HepG2 (cell line): ENCODE results near the gene ACOXL. TPM values are rescaled to one million over a fixed set of nuclear protein-coding genes. Genes with fewer than 3 reads are reported as not detected.

Experiments used
- ATAC-seq: fragments of 200-7000 bp; cut with Tn5 transposase; 3 replicates; pipeline ENCODE4 v1.9.1; 2020; ENCODE audit warnings: mild to moderate bottlenecking, moderate library complexity
- BruUV-seq: library from RNA; stranded (reverse); fragments of 400-500 nt; replicated peaks from 2 replicates; lab custom pipeline; 2021; lab: Mats Ljungman, UMichigan
- CTCF ChIA-PET: fragments of 300-600 bp; formaldehyde crosslinking; extraction: SDS; loops from one replicate; lab custom pipeline; 2021; ENCODE audit warnings: low total read pairs, inconsistent platforms, low intra/inter-chr PET ratio; lab: Yijun Ruan, JAX
- POLR2A ChIA-PET: fragments of 350-600 bp; sonication (Branson Sonifier 250); formaldehyde crosslinking; loops from one replicate; lab custom pipeline; 2020; ENCODE audit warnings: antibody characterized with exemption, inconsistent platforms; lab: Yijun Ruan, JAX
- DNase-seq: peaks from one replicate; pipeline ENCODE4 v3.0.0-alpha.2; 2015; ENCODE audit warnings: low spot score
- FAIRE-seq: peaks from 3 replicates; lab custom pipeline; 2011; peaks lifted over from hg19 to GRCh38; lab: Jason Lieb, UNC
- H2AFZ ChIP-seq: one replicate; pipeline ENCODE4 v1.6.1; 2011; ENCODE audit warnings: low read length, inconsistent platforms
- H3K27ac ChIP-seq: fragments of 300-600 bp; 3 replicates; pipeline ENCODE4 v1.8.0; 2011; ENCODE audit warnings: mixed run types, mild to moderate bottlenecking, mixed read lengths, low read length, inconsistent platforms; ENCODE audit not compliant: insufficient read depth; ENCODE audit errors: extremely low read length
- H3K27me3 ChIP-seq, 2 experiments: fragments of 200-600 bp in 1 of 2; 2 replicates in 1 of 2; 3 replicates in 1 of 2; pipeline versions ENCODE4 v1.6.0 to v1.8.0; 2011; ENCODE audit warnings: low read length in 2 of 2, mild to moderate bottlenecking in 2 of 2, moderate library complexity in 2 of 2, inconsistent platforms in 1 of 2; ENCODE audit not compliant: insufficient read depth in 2 of 2, control insufficient read depth in 1 of 2
- H3K36me3 ChIP-seq, 2 experiments: fragments of 200-600 bp in 1 of 2; replicated peaks in 1 of 2; 2 replicates in 1 of 2; 3 replicates in 1 of 2; pipeline versions ENCODE4 v1.5.1 to v1.8.0; 2011; ENCODE audit warnings: low read length in 2 of 2, inconsistent platforms in 1 of 2; ENCODE audit not compliant: insufficient read depth in 2 of 2, control insufficient read depth in 1 of 2
- H3K4me1 ChIP-seq: 2 replicates; pipeline ENCODE4 v1.5.1; 2012; ENCODE audit warnings: low read length, inconsistent platforms; ENCODE audit not compliant: insufficient read depth
- H3K4me2 ChIP-seq: 2 replicates; pipeline ENCODE4 v1.6.0; 2011; ENCODE audit warnings: low read depth, low read length, inconsistent platforms
- H3K4me3 ChIP-seq, 3 experiments: fragments of 200-600 bp in 1 of 3; sonication (generic), shearing (Covaris generic) in 1 of 3; replicated peaks in 1 of 3; 2 replicates each; pipeline ENCODE4 v1.5.1; 2011 to 2016; ENCODE audit warnings: low read length in 3 of 3, inconsistent platforms in 2 of 3, low read depth in 2 of 3, mild to moderate bottlenecking in 2 of 3, control low read depth in 1 of 3, mixed read lengths in 1 of 3; ENCODE audit not compliant: insufficient read depth in 1 of 3
- H3K79me2 ChIP-seq: one replicate; pipeline ENCODE4 v1.6.1; 2011; ENCODE audit warnings: low read length, inconsistent platforms; ENCODE audit not compliant: insufficient read depth
- H3K9ac ChIP-seq: 2 replicates; pipeline ENCODE4 v1.6.0; 2011; ENCODE audit warnings: mild to moderate bottlenecking, low read depth, low read length, inconsistent platforms; ENCODE audit not compliant: insufficient read depth
- H3K9me3 ChIP-seq: 2 replicates; pipeline ENCODE4 v1.5.1; 2012; ENCODE audit warnings: mild to moderate bottlenecking, low read length
- H4K20me1 ChIP-seq: 2 replicates; pipeline ENCODE4 v1.6.0; 2011; ENCODE audit warnings: inconsistent platforms, mild to moderate bottlenecking, low read length, moderate library complexity; ENCODE audit not compliant: insufficient read depth
- AHR ChIP-seq: IDR thresholded peaks from 2 replicates; pipeline ENCODE4 v1.6.1; 2018; ENCODE audit warnings: missing genetic modification reagents, missing compliant biosample characterization
- ISX ChIP-seq: sonication (generic); formaldehyde crosslinking; conservative IDR thresholded peaks from 2 replicates; pipeline ENCODE4 v1.5.0; 2020; ENCODE audit warnings: missing genetic modification reagents
- LCORL ChIP-seq, 2 experiments: fragments of 450-650 bp in 1 of 2; sonication (generic) in 1 of 2; formaldehyde crosslinking in 1 of 2; IDR thresholded peaks; 2 replicates each; pipeline versions ENCODE4 v1.5.0 to v1.6.1; 2017 to 2020; ENCODE audit warnings: antibody characterized with exemption in 1 of 2, missing genetic modification reagents in 1 of 2
- MAZ ChIP-seq, 2 experiments: sonication (generic) in 1 of 2; formaldehyde crosslinking in 1 of 2; IDR thresholded peaks; 2 replicates each; pipeline versions ENCODE4 v1.5.0 to v1.6.1; 2012 to 2020; ENCODE audit warnings: low read depth in 2 of 2, mild to moderate bottlenecking in 2 of 2, borderline replicate concordance in 1 of 2, improper control_type of control experiment in 1 of 2, low read length in 1 of 2, missing genetic modification reagents in 1 of 2, moderate library complexity in 1 of 2
- MED8 ChIP-seq: sonication (generic); formaldehyde crosslinking; IDR thresholded peaks from 2 replicates; pipeline ENCODE4 v1.8.1; 2023; ENCODE audit warnings: mild to moderate bottlenecking, missing genetic modification reagents; ENCODE audit not compliant: insufficient replicate concordance
- NPAS2 ChIP-seq: sonication (generic); formaldehyde crosslinking; IDR thresholded peaks from 2 replicates; pipeline ENCODE4 v1.8.0; 2022; ENCODE audit warnings: mild to moderate bottlenecking, missing genetic modification reagents, borderline replicate concordance
- PHF21A ChIP-seq: sonication (generic); formaldehyde crosslinking; IDR thresholded peaks from 2 replicates; pipeline ENCODE4 v1.5.0; 2020; ENCODE audit warnings: mild to moderate bottlenecking, missing genetic modification reagents
- PHF5A ChIP-seq: IDR thresholded peaks from one replicate; pipeline ENCODE4 v1.6.1; 2018; ENCODE audit warnings: low read depth, missing genetic modification reagents; ENCODE audit not compliant: unreplicated experiment
- RELA ChIP-seq: sonication (generic); formaldehyde crosslinking; IDR thresholded peaks from 2 replicates; pipeline ENCODE4 v1.4.0; 2020; ENCODE audit warnings: missing genetic modification reagents
- SALL1 ChIP-seq: sonication (generic); formaldehyde crosslinking; IDR thresholded peaks from 2 replicates; pipeline ENCODE4 v1.8.0; 2022; ENCODE audit warnings: mild to moderate bottlenecking, missing genetic modification reagents
- SNRNP70 ChIP-seq: fragments of 200-400 bp; formaldehyde crosslinking; IDR thresholded peaks from 2 replicates; pipeline ENCODE4 v1.6.1; 2017; ENCODE audit warnings: mild to moderate bottlenecking, low read depth, low read length, moderate library complexity
- TP53 ChIP-seq: sonication (generic); formaldehyde crosslinking; conservative IDR thresholded peaks from 2 replicates; pipeline ENCODE4 v1.4.0; 2020; ENCODE audit warnings: missing genetic modification reagents
- YY1 ChIP-seq: IDR thresholded peaks from 2 replicates; pipeline ENCODE4 v1.6.1; 2011; ENCODE audit warnings: low read length, low read depth, moderate library complexity, mild to moderate bottlenecking; ENCODE audit not compliant: insufficient read depth, insufficient replicate concordance
- ZMYM3 ChIP-seq: sonication (generic); formaldehyde crosslinking; IDR thresholded peaks from 2 replicates; pipeline ENCODE4 v1.5.1; 2020; ENCODE audit warnings: mild to moderate bottlenecking, missing genetic modification reagents
- ZNF230 ChIP-seq: sonication (generic); formaldehyde crosslinking; IDR thresholded peaks from 2 replicates; pipeline ENCODE4 v1.4.0; 2020; ENCODE audit warnings: mild to moderate bottlenecking, missing genetic modification reagents
- ZNF296 ChIP-seq: sonication (generic); formaldehyde crosslinking; conservative IDR thresholded peaks from 2 replicates; pipeline ENCODE4 v1.5.0; 2020; ENCODE audit warnings: mild to moderate bottlenecking, missing genetic modification reagents
- ZNF513 ChIP-seq: sonication (generic); formaldehyde crosslinking; conservative IDR thresholded peaks from 2 replicates; pipeline ENCODE4 v1.5.0; 2020; ENCODE audit warnings: missing genetic modification reagents
- ZNF530 ChIP-seq: sonication (generic); formaldehyde crosslinking; IDR thresholded peaks from 2 replicates; pipeline ENCODE4 v1.5.0; 2020; ENCODE audit warnings: low read depth, mild to moderate bottlenecking, missing genetic modification reagents
- WGBS: methylation state at CpG from one replicate; pipeline ENCODE4 v1.1.6; 2017; ENCODE audit warnings: low lambda C conversion rate; 5-methylcytosine and 5-hydroxymethylcytosine counted together
- in situ Hi-C: cut with HindIII; loops from 2 replicates; pipeline ENCODE4 v1.10.0; 2017; ENCODE audit warnings: low pct_unique_long_range_greater_than_20kb; ENCODE audit not compliant: extremely low pct_ligation_motif_present
- intact Hi-C: fragments of 100-400 bp; cut with micrococcal nuclease; formaldehyde crosslinking; loops from one replicate; pipeline ENCODE4 v1.10.0; 2022; ENCODE audit not compliant: unreplicated experiment
- polyA plus RNA-seq, 8 experiments: library from polyadenylated mRNA; depleted of rRNA in 3 of 8; stranded (reverse) in 7 of 8; unstranded in 1 of 8; fragments of >200 nt; fragmentation: Illumina TruSeq in 4 of 8; extraction: Trizol in 4 of 8; gene quantifications; 2 replicates each; pipeline versions ENCODE4 v1.2.1 to v1.2.3, GENCODE V29; 2011 to 2016; ENCODE audit warnings: low read depth in 4 of 8, missing spikeins in 1 of 8, mixed read lengths in 1 of 8; ENCODE audit not compliant: insufficient read depth in 1 of 8
- total RNA-seq, 5 experiments: library from RNA; depleted of rRNA; stranded (reverse); fragments of >200 nt; fragmentation: Illumina TruSeq; extraction: Trizol; gene quantifications; 2 replicates each; pipeline ENCODE4 v1.2.3, GENCODE V29; 2016; ENCODE audit warnings: low read depth in 1 of 5
- TF ChIP-seq, protein P1 (sequence below): IDR thresholded peaks from 2 replicates; pipeline ENCODE4 v1.4.0; 2020; ENCODE audit warnings: mild to moderate bottlenecking, missing genetic modification reagents

Gene ACOXL
- total and polyA plus RNA-seq, 2 of the 13 experiments (the other 11 are each of a cell fraction or from before 2014, with no cell fraction given), result not detected

- no peak for TF ChIP-seq TP53 (CRISPR knock-in tag)
- TF ChIP-seq NPAS2, result no peak
- TF ChIP-seq ZNF296 (CRISPR knock-in tag), result no peak
- TF ChIP-seq SALL1 (CRISPR knock-in tag), result no peak
- TF ChIP-seq MAZ (IDR thresholded peaks at IDR 0.05; ENCODE audit: borderline replicate concordance, low read depth, low read length), result no peak
- no peak for TF ChIP-seq MAZ (CRISPR knock-in tag; IDR thresholded peaks at IDR 0.05; ENCODE audit: low read depth)
- TF ChIP-seq RELA, result no peak
- no peak for TF ChIP-seq PHF5A
- no peak for TF ChIP-seq LCORL (IDR thresholded peaks at IDR 0.05)
- no peak for TF ChIP-seq LCORL (CRISPR knock-in tag; IDR thresholded peaks at IDR 0.05)
- TF ChIP-seq ZNF530 (CRISPR knock-in tag), result no peak
- TF ChIP-seq, all 625 proteins: peak for 0
Measured at GRCh38 chr2:111143107-111143842, 410.9 kb downstream of the ACOXL start (continued).

- no peak for FAIRE-seq
- ChIA-PET POLR2A (interaction anchor here (1.1 to 1.9 kb wide), 2 partner anchors 12 to 23 kb away, joined by 3 to 4 read pairs; partner anchors contain the start of gene BCL2L11), CTCF (no interaction called here)
- BruUV-seq, result no TSS peak
- Histone ChIP-seq H3K4me3 (no peak overlapping the region), H4K20me1 (no peaks in the 10 kb centered on the region), H3K4me1 (peaks cover 9% of the 10 kb centered on the region; the same call in 1 of the 2 replicates), H3K27me3 (no peaks in the 10 kb centered on the region), H3K9me3 (no peaks in the 10 kb centered on the region), H3K27ac (no peak overlapping the region), H2AFZ (no peak overlapping the region), H3K9ac (no peak overlapping the region), H3K36me3 (peaks cover 15 to 68% of the 10 kb centered on the region in 2 experiments), H3K4me2 (no peak overlapping the region), H3K79me2 (peaks cover 23% of the 10 kb centered on the region)
- in situ Hi-C loops (no loop called here), intact Hi-C loops (no loop called here)
- no peak for DNase-seq
- 97% methylated on average over 1 of the region's 1 CpG for WGBS
- no peak for ATAC-seq
- TF ChIP-seq PHF21A (CRISPR knock-in tag), result no peak
- TF ChIP-seq AHR (CRISPR knock-in tag), result no peak
- TF ChIP-seq YY1, result no peak
- no peak for TF ChIP-seq ZNF513 (CRISPR knock-in tag)
- no peak for TF ChIP-seq MED8 (CRISPR knock-in tag)
- no peak for TF ChIP-seq ISX (CRISPR knock-in tag)
- TF ChIP-seq SNRNP70, result no peak
- no peak for TF ChIP-seq ZNF230 (CRISPR knock-in tag)
- no peak for TF ChIP-seq ZMYM3 (CRISPR knock-in tag)
- TF ChIP-seq, protein P1, sequence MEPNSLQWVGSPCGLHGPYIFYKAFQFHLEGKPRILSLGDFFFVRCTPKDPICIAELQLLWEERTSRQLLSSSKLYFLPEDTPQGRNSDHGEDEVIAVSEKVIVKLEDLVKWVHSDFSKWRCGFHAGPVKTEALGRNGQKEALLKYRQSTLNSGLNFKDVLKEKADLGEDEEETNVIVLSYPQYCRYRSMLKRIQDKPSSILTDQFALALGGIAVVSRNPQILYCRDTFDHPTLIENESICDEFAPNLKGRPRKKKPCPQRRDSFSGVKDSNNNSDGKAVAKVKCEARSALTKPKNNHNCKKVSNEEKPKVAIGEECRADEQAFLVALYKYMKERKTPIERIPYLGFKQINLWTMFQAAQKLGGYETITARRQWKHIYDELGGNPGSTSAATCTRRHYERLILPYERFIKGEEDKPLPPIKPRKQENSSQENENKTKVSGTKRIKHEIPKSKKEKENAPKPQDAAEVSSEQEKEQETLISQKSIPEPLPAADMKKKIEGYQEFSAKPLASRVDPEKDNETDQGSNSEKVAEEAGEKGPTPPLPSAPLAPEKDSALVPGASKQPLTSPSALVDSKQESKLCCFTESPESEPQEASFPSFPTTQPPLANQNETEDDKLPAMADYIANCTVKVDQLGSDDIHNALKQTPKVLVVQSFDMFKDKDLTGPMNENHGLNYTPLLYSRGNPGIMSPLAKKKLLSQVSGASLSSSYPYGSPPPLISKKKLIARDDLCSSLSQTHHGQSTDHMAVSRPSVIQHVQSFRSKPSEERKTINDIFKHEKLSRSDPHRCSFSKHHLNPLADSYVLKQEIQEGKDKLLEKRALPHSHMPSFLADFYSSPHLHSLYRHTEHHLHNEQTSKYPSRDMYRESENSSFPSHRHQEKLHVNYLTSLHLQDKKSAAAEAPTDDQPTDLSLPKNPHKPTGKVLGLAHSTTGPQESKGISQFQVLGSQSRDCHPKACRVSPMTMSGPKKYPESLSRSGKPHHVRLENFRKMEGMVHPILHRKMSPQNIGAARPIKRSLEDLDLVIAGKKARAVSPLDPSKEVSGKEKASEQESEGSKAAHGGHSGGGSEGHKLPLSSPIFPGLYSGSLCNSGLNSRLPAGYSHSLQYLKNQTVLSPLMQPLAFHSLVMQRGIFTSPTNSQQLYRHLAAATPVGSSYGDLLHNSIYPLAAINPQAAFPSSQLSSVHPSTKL (CRISPR knock-in tag), result no peak
Measured at GRCh38 chr2:111143843-111144198, 411.4 kb downstream of the ACOXL start.
